K562 (cell line): ENCODE data around the gene VRK2. TPM values are rescaled to one million over a fixed set of nuclear protein-coding genes. Genes with fewer than 3 reads are reported as not detected.

Source experiments
- CBX2 ChIP-seq: fragments of 200-600 bp; sonication (generic); IDR thresholded peaks from one replicate; pipeline ENCODE4 v1.6.1; 2012; ENCODE audit warnings: mild to moderate bottlenecking, low read length, inconsistent platforms; ENCODE audit not compliant: insufficient read depth, poor library complexity, severe bottlenecking
- CREM ChIP-seq: IDR thresholded peaks from 2 replicates; pipeline ENCODE4 v1.6.1; 2014; ENCODE audit warnings: antibody characterized with exemption, low read depth
- EWSR1 ChIP-seq: fragments of 450-650 bp; IDR thresholded peaks from 2 replicates; pipeline ENCODE4 v1.6.1; 2018; ENCODE audit warnings: borderline replicate concordance, mild to moderate bottlenecking, low read depth, moderate library complexity; ENCODE audit not compliant: partially characterized antibody
- GTF2F1 ChIP-seq: IDR thresholded peaks from 2 replicates; pipeline ENCODE4 v1.6.1; 2011; ENCODE audit warnings: low read depth, low read length, improper control_type of control experiment
- HDGF ChIP-seq: fragments of 450-650 bp; IDR thresholded peaks from 2 replicates; pipeline ENCODE4 v1.6.1; 2016
- KLF6 ChIP-seq: fragments of 250-450 bp; sonication (Bioruptor Pico); IDR thresholded peaks from 2 replicates; pipeline ENCODE4 v1.4.0; 2020; ENCODE audit warnings: mild to moderate bottlenecking, moderate library complexity, borderline replicate concordance
- MAZ ChIP-seq, 2 experiments: fragments of 450-650 bp in 1 of 2; sonication (generic) in 1 of 2; formaldehyde crosslinking; IDR thresholded peaks in 1 of 2; conservative IDR thresholded peaks in 1 of 2; 2 replicates each; pipeline versions ENCODE4 v1.4.0 to v1.5.0; 2020; ENCODE audit warnings: mild to moderate bottlenecking in 1 of 2, missing genetic modification reagents in 1 of 2
- NFATC3 ChIP-seq: fragments of 450-650 bp; IDR thresholded peaks from 2 replicates; pipeline ENCODE4 v1.6.1; 2017; ENCODE audit warnings: mild to moderate bottlenecking
- PRPF4 ChIP-seq: fragments of 200-400 bp; formaldehyde crosslinking; IDR thresholded peaks from one replicate; pipeline ENCODE4 v1.6.1; 2017; ENCODE audit warnings: low read length, low read depth, mild to moderate bottlenecking; ENCODE audit not compliant: insufficient read depth, poor library complexity, severe bottlenecking
- PTTG1 ChIP-seq: fragments of 450-650 bp; IDR thresholded peaks from 2 replicates; pipeline ENCODE4 v1.6.1; 2016; ENCODE audit warnings: low read depth, mild to moderate bottlenecking, missing genetic modification characterization, missing compliant biosample characterization
- RB1 ChIP-seq: fragments of 450-650 bp; IDR thresholded peaks from 2 replicates; pipeline ENCODE4 v1.6.1; 2017; ENCODE audit warnings: low read depth, mild to moderate bottlenecking
- RBM14 ChIP-seq: fragments of 200-400 bp; formaldehyde crosslinking; IDR thresholded peaks from 2 replicates; pipeline ENCODE4 v1.6.1; 2018; ENCODE audit warnings: low read depth, mild to moderate bottlenecking, low read length, moderate library complexity, borderline replicate concordance; ENCODE audit not compliant: insufficient read depth
- RBM39 ChIP-seq: fragments of 200-400 bp; formaldehyde crosslinking; optimal IDR thresholded peaks from 2 replicates; pipeline ENCODE3; 2018; ENCODE audit warnings: low read depth, low read length
- SAFB ChIP-seq: fragments of 200-400 bp; formaldehyde crosslinking; IDR thresholded peaks from 2 replicates; pipeline ENCODE4 v1.6.1; 2017; ENCODE audit warnings: low read depth, low read length, borderline replicate concordance
- SIRT6 ChIP-seq: IDR thresholded peaks from one replicate; pipeline ENCODE4 v1.6.1; 2012; ENCODE audit warnings: low read depth, mild to moderate bottlenecking, control low read depth, inconsistent platforms, low read length, moderate library complexity
- TEAD2 ChIP-seq: fragments of 450-650 bp; IDR thresholded peaks from 2 replicates; pipeline ENCODE4 v1.6.1; 2016; ENCODE audit warnings: missing genetic modification characterization, control low read depth, missing compliant biosample characterization
- TEAD4 ChIP-seq, 2 experiments: sonication (generic) in 1 of 2; formaldehyde crosslinking in 1 of 2; IDR thresholded peaks; 2 replicates each; pipeline versions ENCODE4 v1.6.1 to v1.8.0; 2012 to 2022; ENCODE audit warnings: borderline replicate concordance in 1 of 2, inconsistent platforms in 1 of 2, low read length in 1 of 2, mild to moderate bottlenecking in 1 of 2, missing genetic modification reagents in 1 of 2
- ZNF583 ChIP-seq: fragments of 250-450 bp; sonication (Bioruptor Pico); IDR thresholded peaks from 2 replicates; pipeline ENCODE4 v1.4.0; 2020
- ZNF589 ChIP-seq: fragments of 200-800 bp; sonication (Bioruptor generic); IDR thresholded peaks from 2 replicates; pipeline ENCODE4 v1.6.1; 2016; ENCODE audit warnings: low read depth, missing genetic modification characterization, missing compliant biosample characterization
- ZNF696 ChIP-seq: fragments of 250-450 bp; sonication (Bioruptor Pico); conservative IDR thresholded peaks from 2 replicates; pipeline ENCODE4 v1.4.0; 2020; ENCODE audit warnings: mild to moderate bottlenecking, moderate library complexity
- ZNF77 ChIP-seq: fragments of 250-450 bp; sonication (Bioruptor Pico); IDR thresholded peaks from 2 replicates; pipeline ENCODE4 v1.5.0; 2020
- polyA plus RNA-seq, 8 experiments: library from polyadenylated mRNA; depleted of rRNA in 4 of 8; stranded (reverse) in 5 of 8; unstranded in 3 of 8; fragments of >200 nt; fragmentation: Nextera tagmentation in 2 of 8; fragmentation: Illumina TruSeq in 1 of 8; extraction: Ambion mirVana in 2 of 8; extraction: Trizol in 1 of 8; gene quantifications; 2 replicates each; pipeline versions ENCODE4 v1.2.1 to v1.2.3, GENCODE V29; 2011 to 2014; ENCODE audit warnings: inconsistent platforms in 1 of 8, missing spikeins in 1 of 8
- total RNA-seq, 7 experiments: library from RNA; depleted of rRNA in 6 of 7; stranded (reverse); fragments of >200 nt in 6 of 7; fragmentation: Illumina TruSeq in 2 of 7; extraction: Trizol in 2 of 7; gene quantifications; 2 replicates each; pipeline versions ENCODE4 v1.2.1 to v1.2.3, GENCODE V29; 2011 to 2021; ENCODE audit warnings: low replicate concordance in 1 of 7
- TF ChIP-seq, protein P1 (sequence below): fragments of 250-450 bp; sonication (Bioruptor Pico); IDR thresholded peaks from 2 replicates; pipeline ENCODE4 v1.4.0; 2020; ENCODE audit warnings: mild to moderate bottlenecking
- TF ChIP-seq, protein P2 (sequence below): fragments of 450-650 bp; formaldehyde crosslinking; IDR thresholded peaks from 2 replicates; pipeline ENCODE4 v1.4.0; 2020; ENCODE audit warnings: mild to moderate bottlenecking, moderate library complexity
- TF ChIP-seq, protein P3 (sequence below): fragments of 450-650 bp; IDR thresholded peaks from 2 replicates; pipeline ENCODE4 v1.6.1; 2016; ENCODE audit warnings: antibody characterized with exemption

The VRK2 gene
- total and polyA plus RNA-seq, 9 of the 15 experiments (the other 6 are each of a cell fraction or from before 2014, with no cell fraction given), result 22.6 to 49.2 (median 36.2) TPM

DNA sequence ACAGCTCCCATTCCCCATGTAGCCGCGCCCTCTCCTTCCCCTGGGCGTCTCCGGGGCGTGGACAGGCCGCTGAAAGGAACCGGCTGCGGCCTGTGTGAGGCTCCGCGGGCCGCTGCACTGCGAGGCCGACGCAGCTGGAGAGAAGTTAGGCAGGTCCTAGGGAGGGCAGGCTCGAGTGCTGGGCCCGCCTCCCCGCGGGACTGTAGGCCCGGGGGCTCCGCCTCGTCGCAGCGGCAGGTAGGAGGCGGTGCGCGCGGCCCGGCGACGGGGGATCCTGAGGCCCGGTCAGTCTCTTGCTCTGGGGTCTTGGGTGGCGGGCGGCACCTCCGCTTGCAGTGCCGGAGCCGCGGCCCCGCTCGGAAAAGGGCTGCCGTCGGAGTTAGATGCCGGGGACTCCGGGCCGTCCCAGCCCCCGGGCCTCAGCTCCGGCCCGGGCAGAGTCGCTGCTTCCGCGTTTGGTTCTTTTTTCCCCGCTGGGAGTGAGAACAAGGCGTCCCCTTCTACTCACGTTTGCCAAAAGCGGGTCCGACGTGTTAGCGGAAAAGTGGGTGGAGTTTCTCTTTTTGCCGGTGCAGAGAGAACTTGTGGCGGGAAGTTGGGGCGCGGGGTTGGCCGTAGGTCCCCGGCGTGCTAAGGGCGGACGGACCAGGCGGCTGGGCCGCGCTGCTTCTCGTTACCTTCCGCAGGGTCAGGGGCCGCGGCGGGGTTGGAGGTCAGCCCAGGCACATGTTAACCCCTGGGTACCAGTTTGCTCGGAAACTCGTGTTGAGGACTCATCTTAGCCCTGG lies at the start of gene VRK2 (continued):
- TF ChIP-seq, protein P1, sequence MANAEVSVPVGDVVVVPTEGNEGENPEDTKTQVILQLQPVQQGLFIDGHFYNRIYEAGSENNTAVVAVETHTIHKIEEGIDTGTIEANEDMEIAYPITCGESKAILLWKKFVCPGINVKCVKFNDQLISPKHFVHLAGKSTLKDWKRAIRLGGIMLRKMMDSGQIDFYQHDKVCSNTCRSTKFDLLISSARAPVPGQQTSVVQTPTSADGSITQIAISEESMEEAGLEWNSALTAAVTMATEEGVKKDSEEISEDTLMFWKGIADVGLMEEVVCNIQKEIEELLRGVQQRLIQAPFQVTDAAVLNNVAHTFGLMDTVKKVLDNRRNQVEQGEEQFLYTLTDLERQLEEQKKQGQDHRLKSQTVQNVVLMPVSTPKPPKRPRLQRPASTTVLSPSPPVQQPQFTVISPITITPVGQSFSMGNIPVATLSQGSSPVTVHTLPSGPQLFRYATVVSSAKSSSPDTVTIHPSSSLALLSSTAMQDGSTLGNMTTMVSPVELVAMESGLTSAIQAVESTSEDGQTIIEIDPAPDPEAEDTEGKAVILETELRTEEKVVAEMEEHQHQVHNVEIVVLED (CRISPR knock-in tag), result 0 out of 2 replicates have a peak, but pooled peaks have one; percentile 4
- TF ChIP-seq, protein P2, sequence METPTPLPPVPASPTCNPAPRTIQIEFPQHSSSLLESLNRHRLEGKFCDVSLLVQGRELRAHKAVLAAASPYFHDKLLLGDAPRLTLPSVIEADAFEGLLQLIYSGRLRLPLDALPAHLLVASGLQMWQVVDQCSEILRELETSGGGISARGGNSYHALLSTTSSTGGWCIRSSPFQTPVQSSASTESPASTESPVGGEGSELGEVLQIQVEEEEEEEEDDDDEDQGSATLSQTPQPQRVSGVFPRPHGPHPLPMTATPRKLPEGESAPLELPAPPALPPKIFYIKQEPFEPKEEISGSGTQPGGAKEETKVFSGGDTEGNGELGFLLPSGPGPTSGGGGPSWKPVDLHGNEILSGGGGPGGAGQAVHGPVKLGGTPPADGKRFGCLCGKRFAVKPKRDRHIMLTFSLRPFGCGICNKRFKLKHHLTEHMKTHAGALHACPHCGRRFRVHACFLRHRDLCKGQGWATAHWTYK (CRISPR knock-in tag), result no peak
- no peak for TF ChIP-seq ZNF583 (CRISPR knock-in tag)
- TF ChIP-seq ZNF77, result no peak
- 0 out of 2 replicates have a peak, but pooled peaks have one; percentile 31 for TF ChIP-seq RBM14
- 0 out of 2 replicates have a peak, but pooled peaks have one; percentile 18 for TF ChIP-seq GTF2F1
- TF ChIP-seq NFATC3, result no peak
- TF ChIP-seq CBX2, result no peak
- peak in 1 of 2 experiments; percentile 74 for TF ChIP-seq MAZ (CRISPR knock-in tag; conservative IDR thresholded peaks at IDR 0.05 in 1 of 2, IDR thresholded peaks at IDR 0.05 in 1 of 2)
- no peak for TF ChIP-seq TEAD2 (tag)
- no peak for TF ChIP-seq TEAD4 (IDR thresholded peaks at IDR 0.05; ENCODE audit: low read length)
- no peak for TF ChIP-seq TEAD4 (CRISPR knock-in tag; IDR thresholded peaks at IDR 0.05; ENCODE audit: borderline replicate concordance)
- TF ChIP-seq PTTG1 (tag), result no peak
- no peak for TF ChIP-seq HDGF
- TF ChIP-seq RBM39, result no peak
- TF ChIP-seq EWSR1, result no peak
- TF ChIP-seq PRPF4, result peak; percentile 62
- TF ChIP-seq CREM, result peak; percentile 64
- TF ChIP-seq ZNF696 (CRISPR knock-in tag), result no peak
- TF ChIP-seq KLF6 (CRISPR knock-in tag), result no peak; the same call in 1 of the 2 replicates
- TF ChIP-seq, protein P3, sequence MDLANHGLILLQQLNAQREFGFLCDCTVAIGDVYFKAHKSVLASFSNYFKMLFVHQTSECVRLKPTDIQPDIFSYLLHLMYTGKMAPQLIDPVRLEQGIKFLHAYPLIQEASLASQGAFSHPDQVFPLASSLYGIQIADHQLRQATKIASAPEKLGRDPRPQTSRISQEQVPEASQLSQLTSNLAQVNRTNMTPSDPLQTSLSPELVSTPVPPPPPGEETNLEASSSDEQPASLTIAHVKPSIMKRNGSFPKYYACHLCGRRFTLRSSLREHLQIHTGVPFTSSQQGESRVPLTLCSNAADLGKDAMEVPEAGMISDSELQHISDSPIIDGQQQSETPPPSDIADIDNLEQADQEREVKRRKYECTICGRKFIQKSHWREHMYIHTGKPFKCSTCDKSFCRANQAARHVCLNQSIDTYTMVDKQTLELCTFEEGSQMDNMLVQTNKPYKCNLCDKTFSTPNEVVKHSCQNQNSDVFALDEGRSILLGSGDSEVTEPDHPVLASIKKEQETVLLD, result 0 out of 2 replicates have a peak, but pooled peaks have one; percentile 23
- TF ChIP-seq SIRT6, result no peak
- peak; percentile 77 for TF ChIP-seq RB1
- no peak for TF ChIP-seq SAFB
- peak; percentile 25; the same call in 1 of the 2 replicates for TF ChIP-seq ZNF589 (CRISPR knock-in tag)
